ENCODE results near the gene TRPC3.

The TRPC3 gene

GRCh38 chr4:121943941-121944340 lies 7.9 kb downstream of the TRPC3 start:
- peak in 1 of 2 experiments; percentile 3 for DNase-seq (ENCODE audit: low read depth in 1 of 2, low spot score in 1 of 2)
- Histone ChIP-seq H3K27me3 (ENCODE audit: insufficient read depth, poor library complexity, severe bottlenecking) (peaks cover 2% of the 10 kb centered on the region), H3K27ac (replicated peaks) (no peak overlapping the region), H3K4me3 (replicated peaks; ENCODE audit: insufficient read depth, low read length) (no peak overlapping the region)
- TF ChIP-seq SPI1 (IDR thresholded peaks at IDR 0.05; ENCODE audit: borderline replicate concordance, low read depth) (no peak), GABPA (IDR thresholded peaks at IDR 0.05; ENCODE audit: low read depth) (no peak), POLR2AphosphoS5 (IDR thresholded peaks at IDR 0.05; ENCODE audit: low read depth) (no peak)
- TF ChIP-seq, protein P1, sequence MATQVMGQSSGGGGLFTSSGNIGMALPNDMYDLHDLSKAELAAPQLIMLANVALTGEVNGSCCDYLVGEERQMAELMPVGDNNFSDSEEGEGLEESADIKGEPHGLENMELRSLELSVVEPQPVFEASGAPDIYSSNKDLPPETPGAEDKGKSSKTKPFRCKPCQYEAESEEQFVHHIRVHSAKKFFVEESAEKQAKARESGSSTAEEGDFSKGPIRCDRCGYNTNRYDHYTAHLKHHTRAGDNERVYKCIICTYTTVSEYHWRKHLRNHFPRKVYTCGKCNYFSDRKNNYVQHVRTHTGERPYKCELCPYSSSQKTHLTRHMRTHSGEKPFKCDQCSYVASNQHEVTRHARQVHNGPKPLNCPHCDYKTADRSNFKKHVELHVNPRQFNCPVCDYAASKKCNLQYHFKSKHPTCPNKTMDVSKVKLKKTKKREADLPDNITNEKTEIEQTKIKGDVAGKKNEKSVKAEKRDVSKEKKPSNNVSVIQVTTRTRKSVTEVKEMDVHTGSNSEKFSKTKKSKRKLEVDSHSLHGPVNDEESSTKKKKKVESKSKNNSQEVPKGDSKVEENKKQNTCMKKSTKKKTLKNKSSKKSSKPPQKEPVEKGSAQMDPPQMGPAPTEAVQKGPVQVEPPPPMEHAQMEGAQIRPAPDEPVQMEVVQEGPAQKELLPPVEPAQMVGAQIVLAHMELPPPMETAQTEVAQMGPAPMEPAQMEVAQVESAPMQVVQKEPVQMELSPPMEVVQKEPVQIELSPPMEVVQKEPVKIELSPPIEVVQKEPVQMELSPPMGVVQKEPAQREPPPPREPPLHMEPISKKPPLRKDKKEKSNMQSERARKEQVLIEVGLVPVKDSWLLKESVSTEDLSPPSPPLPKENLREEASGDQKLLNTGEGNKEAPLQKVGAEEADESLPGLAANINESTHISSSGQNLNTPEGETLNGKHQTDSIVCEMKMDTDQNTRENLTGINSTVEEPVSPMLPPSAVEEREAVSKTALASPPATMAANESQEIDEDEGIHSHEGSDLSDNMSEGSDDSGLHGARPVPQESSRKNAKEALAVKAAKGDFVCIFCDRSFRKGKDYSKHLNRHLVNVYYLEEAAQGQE (IDR thresholded peaks at IDR 0.05; ENCODE audit: insufficient replicate concordance, low read depth) = no peak

DNA sequence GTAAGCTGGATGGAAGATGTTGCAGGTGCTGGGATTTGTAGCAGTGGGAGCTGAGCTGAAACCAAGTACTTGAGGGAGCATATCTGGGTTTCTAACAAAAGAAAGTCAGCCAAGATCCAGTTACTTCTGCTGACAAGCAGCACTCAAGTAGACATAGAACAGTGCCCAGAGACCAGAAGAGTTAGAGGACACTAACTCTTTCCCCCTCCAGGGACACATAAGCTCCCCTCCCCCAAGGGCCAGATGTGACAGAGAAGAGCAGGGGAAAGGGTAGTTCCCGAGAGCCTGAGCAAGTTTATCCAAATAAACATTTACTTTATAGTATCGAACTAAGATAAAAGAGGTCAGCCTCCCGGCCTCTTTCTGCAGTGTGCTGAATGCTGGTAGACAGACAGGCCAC lies 12.2 kb downstream of the TRPC3 start:
- H3K4me3 ChIP-seq (replicated peaks; ENCODE audit: insufficient read depth, low read length) = no peak overlapping the region
- H3K27ac ChIP-seq (replicated peaks) = no peak overlapping the region
- TF ChIP-seq POLR2AphosphoS5 (IDR thresholded peaks at IDR 0.05; ENCODE audit: low read depth) (no peak), CTCF (IDR thresholded peaks at IDR 0.05; ENCODE audit: insufficient read depth, low read length) (no peak), GABPA (IDR thresholded peaks at IDR 0.05; ENCODE audit: low read depth) (no peak), SPI1 (IDR thresholded peaks at IDR 0.05; ENCODE audit: borderline replicate concordance, low read depth) (no peak)
- TF ChIP-seq, protein P1 (IDR thresholded peaks at IDR 0.05; ENCODE audit: insufficient replicate concordance, low read depth) = no peak
- DNase-seq (ENCODE audit: low read depth in 1 of 2, low spot score in 1 of 2) = no peak
- peaks cover 3% of the 10 kb centered on the region for H3K27me3 ChIP-seq (ENCODE audit: insufficient read depth, poor library complexity, severe bottlenecking)

- TF ChIP-seq, protein P1 (IDR thresholded peaks at IDR 0.05; ENCODE audit: insufficient replicate concordance, low read depth) = no peak
- Histone ChIP-seq H3K4me3 (replicated peaks; ENCODE audit: insufficient read depth, low read length) (no peak overlapping the region), H3K27me3 (ENCODE audit: insufficient read depth, poor library complexity, severe bottlenecking) (peaks cover 3% of the 10 kb centered on the region), H3K27ac (replicated peaks) (no peak overlapping the region)
- DNase-seq (ENCODE audit: low read depth in 1 of 2, low spot score in 1 of 2) = no peak
Measured at GRCh38 chr4:121938282-121939092, 13.4 kb downstream of the TRPC3 start.

DNA sequence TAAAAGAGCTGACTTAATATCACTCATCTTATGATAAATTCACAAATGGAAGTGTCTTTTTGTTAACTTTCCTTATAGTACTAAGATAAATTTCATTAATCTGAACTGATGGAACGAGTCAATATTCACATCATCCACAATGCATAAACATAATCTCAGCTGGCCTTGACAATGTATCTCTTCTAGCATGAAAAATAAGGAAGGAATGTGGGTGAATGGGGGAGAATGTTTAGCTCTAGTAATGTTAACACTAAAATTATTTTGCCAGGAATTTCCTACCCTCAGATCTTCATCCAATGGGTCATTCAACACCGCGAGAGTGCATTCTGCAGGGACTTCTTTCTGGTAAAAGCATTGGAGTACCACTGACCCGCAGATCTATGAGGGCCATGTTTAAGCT lies 15.8 kb downstream of the TRPC3 start:
- Histone ChIP-seq H3K27ac (replicated peaks) (no peak overlapping the region), H3K27me3 (ENCODE audit: insufficient read depth, poor library complexity, severe bottlenecking) (peaks cover 3% of the 10 kb centered on the region), H3K4me3 (replicated peaks; ENCODE audit: insufficient read depth, low read length) (no peak overlapping the region)
- DNase-seq (ENCODE audit: low read depth in 1 of 2, low spot score in 1 of 2) = no peak
- TF ChIP-seq SPI1 (IDR thresholded peaks at IDR 0.05; ENCODE audit: borderline replicate concordance, low read depth) = no peak
- no peak for TF ChIP-seq GABPA (IDR thresholded peaks at IDR 0.05; ENCODE audit: low read depth)
- no peak for TF ChIP-seq POLR2AphosphoS5 (IDR thresholded peaks at IDR 0.05; ENCODE audit: low read depth)
- TF ChIP-seq, protein P1 (IDR thresholded peaks at IDR 0.05; ENCODE audit: insufficient replicate concordance, low read depth) = no peak
- TF ChIP-seq CTCF (IDR thresholded peaks at IDR 0.05; ENCODE audit: insufficient read depth, low read length) = no peak

Data from HL-60 (cell line).